ENCODE measurements around the gene TRIOBP.
"Not testable (repeated sequence)": the region's sequence is repeated elsewhere in the genome, so short reads cannot be mapped to it uniquely, and the experiment has no call there.

Gene TRIOBP

GRCh38 chr22:37696260-37696656 is 590 bp upstream of the TRIOBP start:
- DNase-seq: not testable (repeated sequence)

- no peak for DNase-seq
Observed at GRCh38 chr22:37697538-37697835, 639 bp downstream of the TRIOBP start.

GRCh38 chr22:37701141-37701786 is 4.4 kb downstream of the TRIOBP start:
- DNase-seq: peak; percentile 74

GRCh38 chr22:37703906-37704305 is 7.1 kb downstream of the TRIOBP start:
- DNase-seq: no peak

- DNase-seq: no peak
Observed at GRCh38 chr22:37704645-37705044, 7.8 kb downstream of the TRIOBP start.

- no peak for DNase-seq
Observed at GRCh38 chr22:37705205-37705604, 8.4 kb downstream of the TRIOBP start.

- DNase-seq: no peak
Observed at GRCh38 chr22:37708580-37709444, 12.0 kb downstream of the TRIOBP start.

- DNase-seq: no peak
Observed at GRCh38 chr22:37709445-37709765, 12.6 kb downstream of the TRIOBP start.

- DNase-seq: no peak
Observed at GRCh38 chr22:37710675-37711074, 13.8 kb downstream of the TRIOBP start.

GRCh38 chr22:37711490-37711889 is 14.6 kb downstream of the TRIOBP start:
- DNase-seq: no peak

- DNase-seq: no peak
Observed at GRCh38 chr22:37713761-37714160, 16.9 kb downstream of the TRIOBP start.

GRCh38 chr22:37714634-37715033 is 17.8 kb downstream of the TRIOBP start:
- DNase-seq: no peak

GRCh38 chr22:37715760-37716159 is 18.9 kb downstream of the TRIOBP start:
- no peak for DNase-seq

GRCh38 chr22:37716708-37717107 is 19.9 kb downstream of the TRIOBP start:
- no peak for DNase-seq

GRCh38 chr22:37717235-37717634 is 20.4 kb downstream of the TRIOBP start:
- DNase-seq: not testable (repeated sequence)

- not testable (repeated sequence) for DNase-seq
Observed at GRCh38 chr22:37717746-37718305, 21.0 kb downstream of the TRIOBP start.

GRCh38 chr22:37725551-37726240 is 28.8 kb downstream of the TRIOBP start:
- no peak for DNase-seq

- DNase-seq: no peak
Observed at GRCh38 chr22:37726241-37726887, 29.5 kb downstream of the TRIOBP start.

GRCh38 chr22:37728620-37729019 is 31.8 kb downstream of the TRIOBP start:
- DNase-seq: no peak

GRCh38 chr22:37731804-37732471 is 35.1 kb downstream of the TRIOBP start:
- DNase-seq: peak; percentile 58

- no peak for DNase-seq
Observed at GRCh38 chr22:37732699-37733607, 36.1 kb downstream of the TRIOBP start.
